IPS-NIHi7 (cell line): Measurements from ENCODE around the gene CSTF1.

Experiments
- DNase-seq: peaks from one replicate; pipeline ENCODE4 v3.0.0; 2012; ENCODE audit warnings: mixed read lengths; ENCODE audit errors: extremely low spot score

CSTF1 gene

GRCh38 chr20:56429502-56429901 is 37.1 kb downstream of the CSTF1 start:
- no peak for DNase-seq

DNA sequence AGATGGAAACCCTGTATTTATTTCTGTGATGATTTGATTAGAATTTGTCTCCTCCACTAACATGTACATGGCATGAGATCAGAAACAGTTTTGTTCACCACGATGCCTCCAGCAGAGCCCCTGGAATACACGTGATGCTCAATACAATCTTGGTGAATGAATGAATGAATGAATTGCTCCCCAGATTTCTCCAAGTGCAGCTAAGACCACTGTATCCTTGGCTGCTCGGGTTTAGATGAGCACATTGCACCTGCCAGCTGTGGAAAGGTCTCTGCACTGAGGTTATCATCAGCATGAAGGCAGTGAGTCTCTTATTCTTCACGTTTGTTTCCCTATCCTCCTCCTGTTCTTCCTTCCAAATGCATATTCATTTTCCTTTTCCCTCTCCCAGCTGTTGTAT is 37.5 kb downstream of the CSTF1 start:
- no peak for DNase-seq

GRCh38 chr20:56430461-56430860 is 38.0 kb downstream of the CSTF1 start:
- no peak for DNase-seq

GRCh38 chr20:56430957-56431356 is 38.5 kb downstream of the CSTF1 start:
- DNase-seq = no peak

- DNase-seq = no peak
These were observed 39.0 kb downstream of the CSTF1 start for GRCh38 chr20:56431471-56431870.

DNA sequence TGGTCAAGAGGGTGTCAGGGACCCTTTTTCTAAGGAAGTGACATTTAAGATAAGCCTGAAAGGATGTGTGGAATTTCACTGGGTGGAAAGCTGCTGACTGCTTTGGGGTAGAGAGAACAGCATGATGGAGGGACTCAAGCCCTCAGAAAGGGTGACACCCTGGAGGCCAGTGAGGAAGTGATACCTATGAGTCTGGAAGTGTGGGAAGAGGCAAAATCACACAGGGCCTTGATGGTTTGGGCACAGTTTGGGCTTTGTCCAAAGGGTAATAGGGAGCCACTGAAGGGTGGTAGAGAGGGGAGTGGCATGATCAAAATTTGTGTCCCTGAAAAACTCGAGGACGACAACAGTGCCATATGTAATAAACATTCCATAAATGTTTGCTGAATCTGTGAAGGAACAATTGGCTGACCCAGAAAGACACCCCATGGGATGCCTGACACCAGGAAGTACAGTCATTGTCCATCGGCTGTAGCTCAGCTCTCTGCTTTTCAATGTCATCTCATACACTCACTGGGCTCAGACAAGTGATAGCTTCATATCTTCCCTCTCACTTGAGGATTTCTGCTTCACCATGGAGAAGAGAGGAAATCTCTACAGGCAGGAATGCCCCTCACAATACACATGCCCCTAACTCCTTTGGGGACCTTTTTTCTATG is 40.9 kb downstream of the CSTF1 start:
- no peak for DNase-seq

DNA sequence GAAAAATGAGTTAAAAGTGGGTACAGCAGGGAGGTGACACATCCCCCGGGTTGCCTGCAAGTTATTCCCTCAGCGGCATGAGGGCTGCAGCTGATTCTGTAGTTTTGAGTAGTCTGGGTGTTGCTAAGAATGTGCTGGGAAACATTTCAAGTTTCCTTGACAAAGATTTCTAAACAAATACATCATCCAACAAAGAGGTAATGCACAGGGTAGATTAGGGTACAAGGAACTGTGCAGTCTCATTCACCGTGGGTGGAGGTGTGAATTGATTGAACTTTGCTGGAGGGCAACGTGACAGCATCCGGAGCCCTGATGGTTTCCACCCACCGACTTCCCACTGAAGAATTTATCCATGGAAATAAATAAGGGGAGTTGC is 41.4 kb downstream of the CSTF1 start:
- no peak for DNase-seq

DNA sequence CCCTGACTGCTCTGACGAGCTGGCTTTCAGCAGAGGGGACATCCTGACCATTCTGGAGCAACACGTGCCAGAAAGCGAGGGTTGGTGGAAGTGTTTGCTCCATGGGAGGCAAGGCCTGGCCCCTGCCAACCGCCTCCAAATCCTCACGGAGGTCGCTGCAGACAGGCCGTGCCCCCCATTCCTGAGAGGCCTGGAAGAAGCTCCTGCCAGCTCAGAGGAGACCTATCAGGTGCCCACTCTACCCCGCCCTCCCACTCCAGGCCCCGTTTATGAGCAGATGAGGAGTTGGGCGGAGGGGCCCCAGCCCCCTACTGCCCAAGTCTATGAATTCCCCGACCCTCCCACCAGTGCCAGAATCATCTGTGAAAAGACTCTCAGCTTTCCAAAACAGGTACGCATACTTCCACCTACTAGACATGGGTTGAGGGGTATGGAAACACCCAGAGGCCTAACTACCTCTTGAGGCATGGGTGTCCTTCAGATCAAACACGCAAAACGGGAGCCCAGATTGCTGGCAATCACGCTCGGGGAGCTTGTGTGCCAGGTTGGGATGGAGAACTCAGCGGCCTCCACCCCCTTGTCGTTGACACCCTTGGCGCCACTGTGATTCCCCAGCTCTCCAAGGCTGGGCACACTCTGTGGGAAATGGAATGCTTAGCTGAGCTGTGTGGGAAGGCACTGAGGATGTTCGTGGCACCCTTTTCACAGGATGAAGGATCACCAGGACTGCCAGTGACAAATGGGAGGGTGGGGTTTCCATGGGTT is 44.9 kb downstream of the CSTF1 start:
- DNase-seq = no peak

- DNase-seq = no peak
These were observed 45.8 kb downstream of the CSTF1 start for GRCh38 chr20:56438284-56438683.

GRCh38 chr20:56439771-56440291 is 47.4 kb downstream of the CSTF1 start:
- no peak for DNase-seq

- no peak for DNase-seq
These were observed 48.0 kb downstream of the CSTF1 start for GRCh38 chr20:56440346-56441007.

GRCh38 chr20:56442389-56443365 is 50.2 kb downstream of the CSTF1 start:
- no peak for DNase-seq

GRCh38 chr20:56443654-56444540 is 51.5 kb downstream of the CSTF1 start:
- DNase-seq = no peak

GRCh38 chr20:56445130-56445529 is 52.7 kb downstream of the CSTF1 start:
- DNase-seq = no peak

- no peak for DNase-seq
These were observed 53.1 kb downstream of the CSTF1 start for GRCh38 chr20:56445540-56445939.

DNA sequence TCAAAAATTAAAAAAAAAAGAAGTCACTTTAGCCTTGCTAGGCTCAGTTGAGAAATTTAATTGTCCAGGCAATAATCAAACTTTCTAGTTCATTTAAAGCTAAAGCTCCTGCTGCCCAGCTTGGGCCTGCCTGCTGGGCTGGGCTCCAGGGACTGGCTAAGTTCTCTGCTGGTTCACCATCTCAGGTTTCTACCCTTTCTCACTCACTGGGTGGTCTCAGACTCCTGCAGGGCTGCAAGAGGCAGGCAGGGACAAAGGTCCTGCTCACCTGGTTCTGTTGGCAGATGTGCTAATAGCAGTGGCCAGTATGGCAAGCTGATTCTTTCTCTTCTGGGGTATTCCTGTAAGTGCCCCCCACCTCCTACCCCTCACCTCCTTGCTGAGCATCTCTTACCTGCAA is 54.8 kb downstream of the CSTF1 start:
- DNase-seq = no peak

DNA sequence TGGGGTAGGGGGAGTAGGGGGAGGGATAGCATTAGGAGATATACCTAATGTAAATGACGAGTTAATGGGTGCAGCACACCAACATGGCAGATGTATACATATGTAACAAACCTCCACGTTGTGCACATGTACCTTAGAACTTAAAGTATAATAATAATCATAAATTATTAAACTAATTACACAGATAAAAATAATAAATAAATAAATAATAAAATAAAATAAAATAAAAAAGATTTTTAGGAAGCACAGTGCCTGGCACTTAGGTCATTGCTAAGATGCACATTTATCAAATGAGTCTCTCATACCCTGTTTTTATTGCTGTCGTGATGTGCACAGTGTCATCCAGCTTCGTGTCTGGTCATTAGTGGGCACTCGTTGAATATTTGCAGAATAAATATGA is 57.0 kb downstream of the CSTF1 start:
- no peak for DNase-seq

- no peak for DNase-seq
These were observed 58.8 kb downstream of the CSTF1 start for GRCh38 chr20:56451056-56451765.

DNA sequence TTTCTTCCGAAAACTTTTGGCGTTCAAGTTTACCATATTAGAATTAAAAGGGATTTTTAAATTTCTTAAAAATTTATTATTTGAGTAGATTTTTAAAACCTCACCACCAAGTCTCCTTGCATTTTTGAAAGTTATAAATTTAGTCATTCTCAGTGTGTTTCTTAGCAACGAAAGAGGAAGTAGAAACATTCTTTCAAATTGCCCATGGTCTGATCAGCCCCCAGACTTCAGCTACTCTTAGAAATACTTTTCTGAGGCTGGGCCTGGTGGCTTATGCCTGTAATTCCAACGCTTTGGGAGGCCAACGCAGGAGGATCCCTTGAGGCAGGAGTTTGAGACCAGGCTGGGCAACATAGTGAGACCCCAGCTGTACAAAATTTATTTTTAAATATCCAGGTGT is 60.9 kb downstream of the CSTF1 start:
- DNase-seq = no peak

DNA sequence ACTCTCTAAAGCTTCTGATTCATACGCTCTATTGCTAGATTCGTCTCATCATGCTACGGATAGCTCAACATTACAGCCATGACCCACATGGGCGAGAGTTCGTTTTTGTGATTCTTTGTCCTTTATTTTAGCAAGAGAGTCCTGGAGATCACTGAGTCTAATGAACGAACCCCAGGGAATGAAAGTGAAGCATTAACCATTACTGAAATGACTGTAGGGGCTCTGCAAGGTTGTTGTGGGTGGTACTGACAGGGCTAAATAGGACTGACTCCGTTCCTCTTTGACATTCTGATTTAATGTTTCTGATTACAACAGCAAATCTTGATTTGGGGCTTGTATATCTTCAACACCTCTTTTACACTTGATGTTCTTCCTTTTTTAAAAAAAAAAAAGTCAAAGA is 62.3 kb downstream of the CSTF1 start:
- no peak for DNase-seq
